ENCODE results near the gene NEDD4L. TPM values are rescaled to one million over a fixed set of nuclear protein-coding genes. Genes with fewer than 3 reads are reported as not detected.

The NEDD4L gene
- total RNA-seq, 1 experiment from 2014 or later, result 57.4 TPM

DNA sequence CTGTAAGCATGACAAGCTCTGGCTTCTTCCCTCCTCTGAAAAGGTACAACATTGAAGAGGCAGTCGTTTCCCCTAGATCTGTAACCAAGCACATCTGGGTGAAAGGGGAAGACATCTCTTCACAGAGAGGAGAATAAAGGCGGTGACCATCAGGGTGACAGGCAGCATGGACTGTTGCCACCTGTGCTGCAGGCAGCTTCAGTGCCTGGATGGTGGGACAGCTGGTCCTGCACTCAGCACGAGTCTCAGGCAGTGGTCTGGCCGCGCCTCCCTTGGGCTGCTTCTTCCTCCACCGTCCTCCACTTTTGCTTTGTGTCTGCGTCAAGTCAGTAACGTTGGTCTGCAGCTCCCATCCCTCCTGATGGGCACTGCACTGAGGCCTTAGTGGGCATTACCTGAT is 264.4 kb downstream of the NEDD4L start:
- H3K9me2 ChIP-seq (ENCODE audit: insufficient read depth), result no peaks in the 10 kb centered on the region
- TF ChIP-seq EZH2 (IDR thresholded peaks at IDR 0.05; ENCODE audit: low read depth), result no peak
- TF ChIP-seq CTCF (conservative IDR thresholded peaks at IDR 0.05), result no peak
- peaks cover 43% of the 10 kb centered on the region for H3F3A ChIP-seq (ENCODE audit: insufficient read depth, low read depth)
- H3K27ac ChIP-seq, result no peak overlapping the region
- no peak overlapping the region for H2AFZ ChIP-seq
- peaks cover 17% of the 10 kb centered on the region; the same call in 1 of the 2 replicates for H3K9me3 ChIP-seq (ENCODE audit: insufficient read depth, low read depth)
- no peak overlapping the region for H3K4me2 ChIP-seq
- H3K4me1 ChIP-seq (replicated peaks; ENCODE audit: insufficient read depth), result peaks cover 52% of the 10 kb centered on the region
- DNase-seq, result no peak
- intact Hi-C loops (cut with micrococcal nuclease; ENCODE audit: unreplicated experiment), result no loop called here
- H3K27me3 ChIP-seq (ENCODE audit: insufficient read depth, low read depth), result no peaks in the 10 kb centered on the region
- peaks cover 27% of the 10 kb centered on the region for H4K20me1 ChIP-seq (ENCODE audit: insufficient read depth)
- CTCF ChIA-PET, result no interaction called here
- no TSS peak for BruUV-seq (replicated peaks)
- H3K36me3 ChIP-seq (ENCODE audit: low read depth), result peaks cover 12% of the 10 kb centered on the region
- no peak overlapping the region for H3K4me3 ChIP-seq
- POLR2A ChIA-PET (ENCODE audit: unreplicated experiment), result no interaction called here
- H3K79me2 ChIP-seq (ENCODE audit: low read depth), result peaks cover 91% of the 10 kb centered on the region

DNA sequence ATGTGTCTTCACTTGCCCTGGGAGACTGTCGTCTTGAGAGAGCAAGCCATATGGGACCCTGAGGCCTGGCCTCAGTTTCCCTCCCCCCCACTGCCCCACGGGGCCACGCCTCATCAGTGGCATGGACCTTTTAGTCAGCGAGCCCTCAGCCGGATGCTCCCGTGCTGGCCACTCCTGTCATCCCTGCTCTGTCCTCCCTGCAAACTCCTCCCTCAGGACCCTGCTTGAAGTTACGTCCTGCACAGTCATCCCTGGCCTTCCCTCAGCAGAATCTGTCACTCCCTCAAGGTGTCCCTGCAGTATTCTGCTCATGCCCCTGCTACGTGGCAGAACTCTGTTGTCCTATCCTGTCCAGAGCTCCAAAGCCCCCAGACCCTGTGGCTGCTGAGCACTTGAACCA is 265.1 kb downstream of the NEDD4L start:
- POLR2A ChIA-PET (ENCODE audit: unreplicated experiment), result no interaction called here
- TF ChIP-seq CTCF (conservative IDR thresholded peaks at IDR 0.05), result no peak
- TF ChIP-seq EZH2 (IDR thresholded peaks at IDR 0.05; ENCODE audit: low read depth), result no peak

GRCh38 chr18:58309610-58310239 is 265.7 kb downstream of the NEDD4L start:
- Histone ChIP-seq H3K9me3 (ENCODE audit: insufficient read depth, low read depth) (peaks cover 13% of the 10 kb centered on the region; the same call in 1 of the 2 replicates), H3K36me3 (ENCODE audit: low read depth) (peaks cover 10% of the 10 kb centered on the region), H3F3A (ENCODE audit: insufficient read depth, low read depth) (peaks cover 49% of the 10 kb centered on the region), H4K20me1 (ENCODE audit: insufficient read depth) (peaks cover 37% of the 10 kb centered on the region), H3K27ac (peak overlapping the region; percentile 60), H3K4me2 (peak overlapping the region; percentile 41), H3K9me2 (ENCODE audit: insufficient read depth) (no peaks in the 10 kb centered on the region), H3K27me3 (ENCODE audit: insufficient read depth, low read depth) (no peaks in the 10 kb centered on the region), H2AFZ (no peak overlapping the region), H3K4me3 (no peak overlapping the region), H3K4me1 (replicated peaks; ENCODE audit: insufficient read depth) (peaks cover 65% of the 10 kb centered on the region), H3K79me2 (ENCODE audit: low read depth) (peaks cover 90% of the 10 kb centered on the region)
- POLR2A ChIA-PET (ENCODE audit: unreplicated experiment), result no interaction called here
- TF ChIP-seq EZH2 (IDR thresholded peaks at IDR 0.05; ENCODE audit: low read depth) (no peak), CTCF (conservative IDR thresholded peaks at IDR 0.05) (no peak)
- BruUV-seq (replicated peaks), result no TSS peak
- CTCF ChIA-PET, result no interaction called here
- intact Hi-C loops (cut with micrococcal nuclease; ENCODE audit: unreplicated experiment), result loop anchor here (1.0 to 5.0 kb wide), 3 partner anchors 40 to 87 kb away; no protein-coding TSS in a partner anchor
- DNase-seq, result no peak

More for the DNA sequence above, 265.1 kb downstream of the NEDD4L start:
- H2AFZ ChIP-seq, result no peak overlapping the region
- H4K20me1 ChIP-seq (ENCODE audit: insufficient read depth), result peaks cover 33% of the 10 kb centered on the region
- H3K4me3 ChIP-seq, result no peak overlapping the region
- H3K79me2 ChIP-seq (ENCODE audit: low read depth), result peaks cover 91% of the 10 kb centered on the region
- DNase-seq, result no peak
- CTCF ChIA-PET, result no interaction called here
- H3K36me3 ChIP-seq (ENCODE audit: low read depth), result peaks cover 10% of the 10 kb centered on the region
- BruUV-seq (replicated peaks), result no TSS peak
- H3K9me3 ChIP-seq (ENCODE audit: insufficient read depth, low read depth), result peaks cover 17% of the 10 kb centered on the region; the same call in 1 of the 2 replicates
- H3K27ac ChIP-seq, result no peak overlapping the region
- peaks cover 49% of the 10 kb centered on the region for H3F3A ChIP-seq (ENCODE audit: insufficient read depth, low read depth)
- H3K4me1 ChIP-seq (replicated peaks; ENCODE audit: insufficient read depth), result peaks cover 58% of the 10 kb centered on the region
- no peaks in the 10 kb centered on the region for H3K9me2 ChIP-seq (ENCODE audit: insufficient read depth)
- H3K27me3 ChIP-seq (ENCODE audit: insufficient read depth, low read depth), result no peaks in the 10 kb centered on the region
- intact Hi-C loops (cut with micrococcal nuclease; ENCODE audit: unreplicated experiment), result no loop called here
- H3K4me2 ChIP-seq, result peak overlapping the region; percentile 41; the same call in 1 of the 2 replicates

Measured in PC-9 (cell line).